ENCODE results near the gene ADAM8. TPM values are rescaled to one million over a fixed set of nuclear protein-coding genes. Genes with fewer than 3 reads are reported as not detected.

Gene ADAM8
- total RNA-seq, 2 donors from 2014 or later: 0.82 to 1.5 TPM

- Histone ChIP-seq H3K27me3 (peaks cover 0 to 5% of the 10 kb centered on the region in 2 donors), H3K36me3 (no peaks in the 10 kb centered on the region)
These were observed 33.1 kb downstream of the ADAM8 start for GRCh38 chr10:133243593-133243992.

GRCh38 chr10:133242611-133243356, 33.9 kb downstream of the ADAM8 start:
- no peak for TF ChIP-seq CTCF (IDR thresholded peaks at IDR 0.05)
- H3K27ac ChIP-seq: no peak overlapping the region
- H3K4me3 ChIP-seq: no peak overlapping the region
- DNase-seq (ENCODE audit: low spot score): no peak
- no peaks in the 10 kb centered on the region for H3K9me3 ChIP-seq
- H3K36me3 ChIP-seq: no peaks in the 10 kb centered on the region
- peaks cover 0 to 13% of the 10 kb centered on the region in 2 donors for H3K27me3 ChIP-seq
- peaks cover 0 to 6% of the 10 kb centered on the region in 2 donors for H3K4me1 ChIP-seq

More at GRCh38 chr10:133243593-133243992, 33.1 kb downstream of the ADAM8 start:
- Histone ChIP-seq H3K9me3 (no peaks in the 10 kb centered on the region), H3K4me1 (no peaks in the 10 kb centered on the region), H3K27ac (no peak overlapping the region), H3K4me3 (no peak overlapping the region)
- DNase-seq (ENCODE audit: low spot score): no peak
- no peak for TF ChIP-seq CTCF (IDR thresholded peaks at IDR 0.05)

- Histone ChIP-seq H3K9me3 (no peaks in the 10 kb centered on the region), H3K27me3 (peaks cover 0 to 24% of the 10 kb centered on the region in 2 donors), H3K27ac (no peak overlapping the region), H3K4me1 (peaks cover 0 to 17% of the 10 kb centered on the region in 2 donors), H3K4me3 (no peak overlapping the region), H3K36me3 (no peaks in the 10 kb centered on the region)
- DNase-seq (ENCODE audit: low spot score): no peak
- no peak for TF ChIP-seq CTCF (IDR thresholded peaks at IDR 0.05)
These were observed 35.0 kb downstream of the ADAM8 start for GRCh38 chr10:133241501-133242205.

GRCh38 chr10:133239990-133240389, 36.7 kb downstream of the ADAM8 start:
- no peak for TF ChIP-seq CTCF (IDR thresholded peaks at IDR 0.05)
- Histone ChIP-seq H3K36me3 (no peaks in the 10 kb centered on the region), H3K9me3 (no peaks in the 10 kb centered on the region), H3K4me1 (peaks cover 0 to 33% of the 10 kb centered on the region in 2 donors), H3K4me3 (no peak overlapping the region), H3K27ac (no peak overlapping the region), H3K27me3 (peaks cover 6 to 31% of the 10 kb centered on the region in 2 donors)
- DNase-seq (ENCODE audit: low spot score): no peak

- Histone ChIP-seq H3K4me1 (peaks cover 0 to 33% of the 10 kb centered on the region in 2 donors), H3K27ac (no peak overlapping the region), H3K36me3 (no peaks in the 10 kb centered on the region), H3K9me3 (no peaks in the 10 kb centered on the region), H3K27me3 (peaks cover 6 to 31% of the 10 kb centered on the region in 2 donors), H3K4me3 (no peak overlapping the region)
- DNase-seq (ENCODE audit: low spot score): no peak
- TF ChIP-seq CTCF (IDR thresholded peaks at IDR 0.05): no peak
These were observed 38.2 kb downstream of the ADAM8 start for GRCh38 chr10:133238466-133238804.
